HEK293 (cell line): ENCODE measurements around the gene CDPF1.

Source experiments
- CTCF ChIA-PET: fragments of 350-600 bp; formaldehyde crosslinking; extraction: SDS; loops from one replicate; lab custom pipeline; 2021; ENCODE audit warnings: antibody characterized with exemption; lab: Yijun Ruan, JAX
- POLR2A ChIA-PET: fragments of 300-600 bp; formaldehyde crosslinking; extraction: SDS; loops from one replicate; lab custom pipeline; 2020; ENCODE audit warnings: antibody characterized with exemption, inconsistent platforms; lab: Yijun Ruan, JAX
- H3K27ac ChIP-seq: fragments of 200-500 bp; sonication (Bioruptor generic); 2 replicates; pipeline ENCODE4 v1.5.1; 2014; ENCODE audit warnings: low read depth, low read length, control low read depth, inconsistent platforms; ENCODE audit errors: extremely low read depth
- H3K36me3 ChIP-seq, 2 experiments: fragments of 200-500 bp in 1 of 2; sonication (Bioruptor generic) in 1 of 2; 1 replicate in 1 of 2; 2 replicates in 1 of 2; pipeline ENCODE4 v1.5.1; 2014 to 2017; ENCODE audit warnings: inconsistent platforms in 2 of 2, low read length in 2 of 2; ENCODE audit not compliant: control insufficient read depth in 2 of 2, insufficient read depth in 1 of 2
- H3K4me1 ChIP-seq: fragments of 200-500 bp; sonication (Bioruptor generic); 2 replicates; pipeline ENCODE4 v1.5.1; 2014; ENCODE audit warnings: mild to moderate bottlenecking, low read length, inconsistent platforms; ENCODE audit not compliant: control insufficient read depth, insufficient read depth
- H3K4me3 ChIP-seq: 2 replicates; pipeline ENCODE4 v1.5.1; 2011; ENCODE audit warnings: low read depth, mild to moderate bottlenecking, control low read depth, low read length, moderate library complexity
- H3K9me3 ChIP-seq: fragments of 200-500 bp; sonication (Bioruptor generic); 2 replicates; pipeline ENCODE4 v1.5.1; 2014; ENCODE audit warnings: low read depth, low read length, inconsistent platforms; ENCODE audit not compliant: control insufficient read depth, insufficient read depth
- FEZF1 ChIP-seq: fragments of 450-650 bp; formaldehyde crosslinking; IDR thresholded peaks from 2 replicates; pipeline ENCODE4 v1.5.1; 2016; ENCODE audit warnings: missing biosample characterization, missing genetic modification characterization
- KLF7 ChIP-seq: fragments of 450-650 bp; formaldehyde crosslinking; IDR thresholded peaks from 2 replicates; pipeline ENCODE4 v1.5.1; 2016; ENCODE audit warnings: missing biosample characterization, missing genetic modification characterization, borderline replicate concordance
- PRDM10 ChIP-seq: fragments of 450-650 bp; formaldehyde crosslinking; IDR thresholded peaks from 2 replicates; pipeline ENCODE4 v1.5.1; 2016; ENCODE audit warnings: missing biosample characterization, missing genetic modification characterization
- RBAK ChIP-seq: fragments of 450-650 bp; formaldehyde crosslinking; IDR thresholded peaks from 2 replicates; pipeline ENCODE4 v1.5.1; 2016; ENCODE audit warnings: missing biosample characterization, missing genetic modification characterization
- SALL2 ChIP-seq: fragments of 450-650 bp; formaldehyde crosslinking; IDR thresholded peaks from 2 replicates; pipeline ENCODE4 v1.5.0; 2017; ENCODE audit warnings: missing biosample characterization, mild to moderate bottlenecking, missing genetic modification characterization, borderline replicate concordance
- ZFP69B ChIP-seq: fragments of 450-650 bp; formaldehyde crosslinking; IDR thresholded peaks from 2 replicates; pipeline ENCODE4 v1.5.1; 2016; ENCODE audit warnings: missing biosample characterization, missing genetic modification characterization
- ZNF146 ChIP-seq: fragments of 450-650 bp; formaldehyde crosslinking; IDR thresholded peaks from 2 replicates; pipeline ENCODE4 v1.5.1; 2016; ENCODE audit warnings: missing biosample characterization, missing genetic modification characterization
- ZNF2 ChIP-seq: fragments of 450-650 bp; formaldehyde crosslinking; IDR thresholded peaks from 2 replicates; pipeline ENCODE4 v1.5.1; 2016; ENCODE audit warnings: missing biosample characterization, missing genetic modification characterization
- ZNF335 ChIP-seq: fragments of 450-650 bp; formaldehyde crosslinking; conservative IDR thresholded peaks from 2 replicates; pipeline ENCODE4 v1.5.1; 2016; ENCODE audit warnings: missing biosample characterization, missing genetic modification characterization
- ZNF449 ChIP-seq: fragments of 450-650 bp; formaldehyde crosslinking; IDR thresholded peaks from 2 replicates; pipeline ENCODE4 v1.5.1; 2017; ENCODE audit warnings: missing biosample characterization, mild to moderate bottlenecking, missing genetic modification characterization, moderate library complexity
- ZNF555 ChIP-seq: fragments of 450-650 bp; formaldehyde crosslinking; conservative IDR thresholded peaks from 2 replicates; pipeline ENCODE4 v1.5.1; 2017; ENCODE audit warnings: missing biosample characterization, mild to moderate bottlenecking, missing genetic modification characterization, inconsistent platforms
- ZNF596 ChIP-seq: fragments of 450-650 bp; IDR thresholded peaks from 2 replicates; pipeline ENCODE4 v1.5.0; 2018; ENCODE audit warnings: missing biosample characterization, mild to moderate bottlenecking, missing genetic modification characterization, moderate library complexity
- ZNF623 ChIP-seq: fragments of 450-650 bp; formaldehyde crosslinking; IDR thresholded peaks from 2 replicates; pipeline ENCODE4 v1.5.1; 2016; ENCODE audit warnings: missing biosample characterization, missing genetic modification characterization
- ZNF626 ChIP-seq: fragments of 450-650 bp; sonication (Bioruptor Pico); formaldehyde crosslinking; IDR thresholded peaks from 2 replicates; pipeline ENCODE4 v1.5.1; 2018; ENCODE audit warnings: missing biosample characterization, missing genetic modification characterization, inconsistent platforms
- ZNF664 ChIP-seq: fragments of 450-650 bp; formaldehyde crosslinking; IDR thresholded peaks from 2 replicates; pipeline ENCODE4 v1.5.1; 2016; ENCODE audit warnings: missing biosample characterization, missing genetic modification characterization
- ZNF747 ChIP-seq: fragments of 450-650 bp; formaldehyde crosslinking; IDR thresholded peaks from 2 replicates; pipeline ENCODE4 v1.5.1; 2016; ENCODE audit warnings: missing biosample characterization, missing genetic modification characterization

Gene CDPF1

GRCh38 chr22:46237453-46238124 lies 12.5 kb downstream of the CDPF1 start:
- Histone ChIP-seq H3K4me1 (peaks cover 5% of the 10 kb centered on the region; the same call in 1 of the 2 replicates), H3K9me3 (no peaks in the 10 kb centered on the region), H3K27ac (no peak overlapping the region)
- POLR2A ChIA-PET, result interaction anchor here (0.6 kb wide), 1 partner anchor 24 kb away, joined by 3 read pairs; no protein-coding TSS in a partner anchor
- TF ChIP-seq ZNF146 (tag by site-specific recombination), result no peak
- no peak for TF ChIP-seq ZNF555 (tag by site-specific recombination)
- TF ChIP-seq ZNF747 (tag by site-specific recombination), result no peak
- no peak for TF ChIP-seq ZNF335 (tag by site-specific recombination)
- no peak for TF ChIP-seq FEZF1
- TF ChIP-seq ZNF2 (tag by site-specific recombination), result no peak
- no peak for TF ChIP-seq ZNF596 (tag by site-specific recombination)
- no peak for TF ChIP-seq ZNF449 (tag by site-specific recombination)
- TF ChIP-seq RBAK, result no peak
- TF ChIP-seq ZNF623 (tag by site-specific recombination), result no peak
- TF ChIP-seq PRDM10, result no peak
- TF ChIP-seq, all 188 proteins: peak for 0
- Histone ChIP-seq H3K4me3 (no peak overlapping the region), H3K36me3 (peaks cover 2 to 7% of the 10 kb centered on the region in 2 experiments; a peak in 2 of 3 replicates)
- CTCF ChIA-PET, result interaction anchor here (0.5 to 0.7 kb wide), 3 partner anchors 130 to 566 kb away, joined by 3 to 6 read pairs (median 4); no protein-coding TSS in a partner anchor

- ChIA-PET CTCF (interaction anchor here (0.8 to 1.5 kb wide), 3 partner anchors 9 to 118 kb away, joined by 3 to 5 read pairs (median 4); no protein-coding TSS in a partner anchor), POLR2A (no interaction called here)
- Histone ChIP-seq H3K4me1 (peaks cover 5% of the 10 kb centered on the region; the same call in 1 of the 2 replicates), H3K4me3 (no peak overlapping the region), H3K27ac (no peak overlapping the region), H3K9me3 (no peaks in the 10 kb centered on the region), H3K36me3 (peaks cover 3 to 14% of the 10 kb centered on the region in 2 experiments; a peak in 2 of 3 replicates)
- TF ChIP-seq ZFP69B (tag by site-specific recombination) (no peak), ZNF626 (tag by site-specific recombination) (no peak), KLF7 (tag by site-specific recombination) (no peak), ZNF555 (tag by site-specific recombination) (no peak), ZNF664 (tag by site-specific recombination) (no peak)
Measured at GRCh38 chr22:46234969-46235368, 15.1 kb downstream of the CDPF1 start.

- Histone ChIP-seq H3K4me1 (peaks cover 5% of the 10 kb centered on the region; the same call in 1 of the 2 replicates), H3K9me3 (no peaks in the 10 kb centered on the region)
- TF ChIP-seq SALL2 (tag by site-specific recombination) (no peak), ZNF449 (tag by site-specific recombination) (peak; percentile 99)
- TF ChIP-seq, all 188 proteins: peak for 1
- no peak overlapping the region for H3K4me3 ChIP-seq
- no peak overlapping the region for H3K27ac ChIP-seq
- ChIA-PET CTCF (interaction anchor here (0.6 kb wide), 1 partner anchor 921 kb away, joined by 3 read pairs; no protein-coding TSS in a partner anchor), POLR2A (no interaction called here)
- H3K36me3 ChIP-seq, result peaks cover 3 to 10% of the 10 kb centered on the region in 2 experiments; a peak in 2 of 3 replicates
Measured at GRCh38 chr22:46233231-46233630, 16.9 kb downstream of the CDPF1 start.
